Neuronal stem cell (in vitro differentiated cells): Measurements from ENCODE around the gene RALY.
A peak's percentile ranks its signal among the peaks of the same experiment; 100 is the strongest.

Experiments used
- DNase-seq: peaks from one replicate; pipeline ENCODE4 v3.0.0-alpha.2; 2013; ENCODE audit warnings: low spot score
- H2AFZ ChIP-seq: one replicate; pipeline ENCODE4 v1.6.1; 2013; ENCODE audit warnings: mild to moderate bottlenecking, low read length, inconsistent platforms
- H2AK5ac ChIP-seq: 2 replicates; pipeline ENCODE4 v1.6.1; 2013; ENCODE audit warnings: low read depth, mild to moderate bottlenecking, inconsistent platforms, low read length, moderate library complexity, mixed read lengths
- H2BK120ac ChIP-seq: 2 replicates; pipeline ENCODE4 v1.6.1; 2013; ENCODE audit warnings: low read depth, mild to moderate bottlenecking, inconsistent platforms, low read length, moderate library complexity, mixed read lengths
- H2BK12ac ChIP-seq: one replicate; pipeline ENCODE4 v1.6.1; 2013; ENCODE audit warnings: low read length, inconsistent platforms
- H2BK15ac ChIP-seq: 2 replicates; pipeline ENCODE4 v1.6.1; 2013; ENCODE audit warnings: mild to moderate bottlenecking, low read length, inconsistent platforms, mixed read lengths
- H2BK5ac ChIP-seq: one replicate; pipeline ENCODE4 v1.6.1; 2013; ENCODE audit warnings: inconsistent platforms, mild to moderate bottlenecking, low read length, moderate library complexity
- H3K14ac ChIP-seq: one replicate; pipeline ENCODE4 v1.6.1; 2013; ENCODE audit warnings: low read length, inconsistent platforms
- H3K18ac ChIP-seq: 2 replicates; pipeline ENCODE4 v1.6.1; 2013; ENCODE audit warnings: low read length, inconsistent platforms
- H3K23ac ChIP-seq: 2 replicates; pipeline ENCODE4 v1.6.1; 2013; ENCODE audit warnings: low read depth, mild to moderate bottlenecking, mixed read lengths, low read length, inconsistent platforms; ENCODE audit not compliant: poor library complexity
- H3K27ac ChIP-seq: replicated peaks from 3 replicates; pipeline ENCODE4 v1.5.1; 2013; ENCODE audit warnings: low read length, inconsistent platforms
- H3K27me3 ChIP-seq, 3 experiments: 2 replicates each; pipeline ENCODE4 v1.6.1; 2013; ENCODE audit warnings: low read length in 3 of 3, mild to moderate bottlenecking in 2 of 3, inconsistent platforms in 1 of 3, low read depth in 1 of 3, mixed read lengths in 1 of 3, moderate library complexity in 1 of 3; ENCODE audit not compliant: control insufficient read depth in 3 of 3, insufficient read depth in 3 of 3
- H3K36me3 ChIP-seq, 2 donors: replicated peaks in 1 of 2; 2 replicates each; pipeline ENCODE4 v1.6.1; 2013; ENCODE audit warnings: low read length in 2 of 2; ENCODE audit not compliant: control insufficient read depth in 2 of 2, insufficient read depth in 2 of 2
- H3K4ac ChIP-seq: 2 replicates; pipeline ENCODE4 v1.6.1; 2013; ENCODE audit warnings: inconsistent platforms, mild to moderate bottlenecking, low read length, moderate library complexity
- H3K4me1 ChIP-seq, 2 donors: 1 replicate in 1 of 2; 2 replicates in 1 of 2; pipeline ENCODE4 v1.6.1; 2013; ENCODE audit warnings: low read length in 2 of 2, low read depth in 1 of 2; ENCODE audit not compliant: control insufficient read depth in 2 of 2, insufficient read depth in 1 of 2
- H3K4me2 ChIP-seq: one replicate; pipeline ENCODE4 v1.6.1; 2013; ENCODE audit warnings: mild to moderate bottlenecking, low read length, inconsistent platforms; ENCODE audit not compliant: insufficient read depth, poor library complexity, severe bottlenecking
- H3K4me3 ChIP-seq, 2 donors: 2 replicates each; pipeline ENCODE4 v1.5.1; 2013; ENCODE audit warnings: low read length in 2 of 2, mild to moderate bottlenecking in 2 of 2, inconsistent platforms in 1 of 2, moderate library complexity in 1 of 2
- H3K79me1 ChIP-seq: one replicate; pipeline ENCODE4 v1.6.1; 2013; ENCODE audit warnings: low read depth, mild to moderate bottlenecking, inconsistent platforms, low read length, moderate library complexity
- H3K9ac ChIP-seq: one replicate; pipeline ENCODE4 v1.6.1; 2013; ENCODE audit warnings: mild to moderate bottlenecking, low read depth, low read length, inconsistent platforms; ENCODE audit not compliant: poor library complexity
- H3K9me3 ChIP-seq, 2 donors: replicated peaks in 1 of 2; 2 replicates each; pipeline versions ENCODE3 to v1.6.1; 2013; ENCODE audit warnings: low read length in 2 of 2, mild to moderate bottlenecking in 2 of 2, inconsistent platforms in 1 of 2, low read depth in 1 of 2, mixed read lengths in 1 of 2, moderate library complexity in 1 of 2; ENCODE audit not compliant: control insufficient read depth in 2 of 2, insufficient read depth in 1 of 2
- H4K8ac ChIP-seq: one replicate; pipeline ENCODE4 v1.6.1; 2013; ENCODE audit warnings: low read depth, mild to moderate bottlenecking, inconsistent platforms, low read length, moderate library complexity
- H4K91ac ChIP-seq: one replicate; pipeline ENCODE4 v1.6.1; 2013; ENCODE audit warnings: low read length, low read depth, mild to moderate bottlenecking, inconsistent platforms; ENCODE audit not compliant: poor library complexity
- WGBS, 2 donors: extraction: QIAGEN DNeasy Blood & Tissue Kit; methylation state at CpG; one replicate each; pipeline ENCODE4 v1.1.7; 2013; ENCODE audit warnings: missing lambda C conversion rate in 2 of 2, mixed read lengths in 1 of 2; ENCODE audit not compliant: insufficient read length in 2 of 2, insufficient replicate concordance in 1 of 2; ENCODE audit errors: extremely low coverage in 2 of 2; 5-methylcytosine and 5-hydroxymethylcytosine counted together

RALY gene

GRCh38 chr20:34069341-34070078, 75.8 kb downstream of the RALY start:
- Histone ChIP-seq H3K4me2 (no peak overlapping the region), H3K4me1 (peaks cover 0 to 2% of the 10 kb centered on the region in 2 donors), H2AFZ (no peak overlapping the region), H3K4ac (no peak overlapping the region), H3K18ac (no peak overlapping the region), H3K27me3 (no peaks in the 10 kb centered on the region), H3K9ac (no peak overlapping the region), H2BK12ac (no peak overlapping the region), H3K9me3 (no peaks in the 10 kb centered on the region), H3K23ac (no peak overlapping the region), H3K27ac (peak overlapping the region; percentile 39), H4K91ac (no peak overlapping the region), H3K36me3 (peaks cover 8 to 57% of the 10 kb centered on the region in 2 donors), H4K8ac (no peak overlapping the region), H3K79me1 (peaks cover 2% of the 10 kb centered on the region), H2BK15ac (no peak overlapping the region), H2BK5ac (no peak overlapping the region), H2BK120ac (no peak overlapping the region), H3K14ac (no peak overlapping the region), H3K4me3 (no peak overlapping the region), H2AK5ac (no peak overlapping the region)
- peak; percentile 83 for DNase-seq
- no CpG with 5 or more reads among the region's 7 CpGs for WGBS, 2 donors

- no peak overlapping the region for H2BK120ac ChIP-seq
- no peak overlapping the region for H4K8ac ChIP-seq
- H3K23ac ChIP-seq: no peak overlapping the region
- H3K4ac ChIP-seq: no peak overlapping the region
- H2BK12ac ChIP-seq: no peak overlapping the region
- H4K91ac ChIP-seq: no peak overlapping the region
- H3K27ac ChIP-seq: no peak overlapping the region
- no peak for DNase-seq
- H3K9me3 ChIP-seq: no peaks in the 10 kb centered on the region
- H3K79me1 ChIP-seq: peaks cover 2% of the 10 kb centered on the region
- no peaks in the 10 kb centered on the region for H3K27me3 ChIP-seq
- no peak overlapping the region for H3K4me2 ChIP-seq
- H3K9ac ChIP-seq: no peak overlapping the region
- no peak overlapping the region for H2AFZ ChIP-seq
- no peak overlapping the region for H2AK5ac ChIP-seq
- no CpG with 5 or more reads among the region's 3 CpGs for WGBS, 2 donors
- no peak overlapping the region for H3K18ac ChIP-seq
- H3K14ac ChIP-seq: no peak overlapping the region
- H3K36me3 ChIP-seq: peaks cover 8 to 59% of the 10 kb centered on the region in 2 donors
- H2BK15ac ChIP-seq: no peak overlapping the region
- H3K4me1 ChIP-seq: peaks cover 0 to 2% of the 10 kb centered on the region in 2 donors
- no peak overlapping the region for H2BK5ac ChIP-seq
- no peak overlapping the region for H3K4me3 ChIP-seq
Measured at GRCh38 chr20:34070079-34070439, 76.3 kb downstream of the RALY start.

- Histone ChIP-seq H3K4me2 (no peak overlapping the region), H2BK120ac (no peak overlapping the region), H3K79me1 (peaks cover 2% of the 10 kb centered on the region), H3K36me3 (peaks cover 13 to 59% of the 10 kb centered on the region in 2 donors), H2BK5ac (no peak overlapping the region), H3K14ac (no peak overlapping the region), H3K23ac (no peak overlapping the region), H3K4me3 (no peak overlapping the region), H3K9ac (no peak overlapping the region), H3K27ac (no peak overlapping the region), H2AK5ac (no peak overlapping the region), H3K9me3 (no peaks in the 10 kb centered on the region), H2AFZ (no peak overlapping the region), H4K8ac (no peak overlapping the region), H4K91ac (no peak overlapping the region), H3K18ac (no peak overlapping the region), H3K27me3 (no peaks in the 10 kb centered on the region), H2BK12ac (no peak overlapping the region), H3K4me1 (peaks cover 0 to 2% of the 10 kb centered on the region in 2 donors), H3K4ac (no peak overlapping the region), H2BK15ac (no peak overlapping the region)
- no peak for DNase-seq
- WGBS, 2 donors: no CpG with 5 or more reads among the region's 8 CpGs
Measured at GRCh38 chr20:34070859-34071258, 77.1 kb downstream of the RALY start.

- H2BK15ac ChIP-seq: no peak overlapping the region
- no peaks in the 10 kb centered on the region for H3K9me3 ChIP-seq
- no peak overlapping the region for H3K27ac ChIP-seq
- no CpG with 5 or more reads among the region's 8 CpGs for WGBS, 2 donors
- H3K9ac ChIP-seq: no peak overlapping the region
- H3K4me2 ChIP-seq: no peak overlapping the region
- H2AK5ac ChIP-seq: no peak overlapping the region
- H3K4me1 ChIP-seq: peaks cover 0 to 2% of the 10 kb centered on the region in 2 donors
- no peak overlapping the region for H2BK5ac ChIP-seq
- H4K8ac ChIP-seq: no peak overlapping the region
- no peak for DNase-seq
- H3K36me3 ChIP-seq: peaks cover 21 to 63% of the 10 kb centered on the region in 2 donors
- no peak overlapping the region for H4K91ac ChIP-seq
- no peak overlapping the region for H2BK12ac ChIP-seq
- no peak overlapping the region for H3K4me3 ChIP-seq
- no peak overlapping the region for H3K4ac ChIP-seq
- H3K79me1 ChIP-seq: peaks cover 2% of the 10 kb centered on the region
- no peak overlapping the region for H3K18ac ChIP-seq
- H2BK120ac ChIP-seq: no peak overlapping the region
- H3K14ac ChIP-seq: no peak overlapping the region
- no peak overlapping the region for H3K23ac ChIP-seq
- H3K27me3 ChIP-seq: no peaks in the 10 kb centered on the region
- H2AFZ ChIP-seq: no peak overlapping the region
Measured at GRCh38 chr20:34072076-34072475, 78.4 kb downstream of the RALY start.
